CD1c-positive myeloid dendritic cell (primary cell): Measurements from ENCODE around the gene ABCC1.

Source experiments
- DNase-seq: peaks from one replicate; pipeline ENCODE4 v3.0.0-alpha.2; 2016; ENCODE audit errors: extremely low spot score

ABCC1 gene

DNA sequence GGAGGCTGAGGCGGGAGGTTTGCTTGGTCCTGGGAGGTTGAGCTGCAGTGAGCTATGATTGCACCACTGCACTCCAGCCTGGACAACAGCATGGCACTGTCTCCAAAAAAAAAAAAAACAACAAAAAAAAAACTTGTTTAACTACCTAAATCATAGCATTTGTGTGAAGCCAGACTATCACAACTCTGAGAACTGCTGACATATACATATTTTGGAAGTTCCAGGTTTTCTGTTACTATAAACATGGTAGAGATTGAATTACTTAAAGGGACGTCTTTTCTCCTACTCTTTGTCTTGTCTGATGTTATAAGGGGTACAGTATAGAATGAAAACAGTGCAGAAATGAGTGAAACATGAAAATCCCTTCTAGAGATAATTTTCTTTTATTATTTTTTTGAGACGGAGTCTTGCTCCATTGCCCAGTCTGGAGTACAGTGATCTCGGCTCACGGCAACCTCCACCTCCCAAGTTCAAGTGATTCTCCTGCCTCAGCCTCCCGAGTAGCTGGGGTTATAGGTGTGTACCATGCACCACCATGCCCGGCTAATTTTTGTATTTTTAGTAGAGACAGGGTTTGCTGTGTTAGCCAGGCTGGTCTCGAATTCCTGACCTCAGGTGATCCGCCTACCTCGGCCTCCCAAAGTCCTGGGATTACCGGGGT lies 18.4 kb downstream of the ABCC1 start:
- no peak for DNase-seq

DNA sequence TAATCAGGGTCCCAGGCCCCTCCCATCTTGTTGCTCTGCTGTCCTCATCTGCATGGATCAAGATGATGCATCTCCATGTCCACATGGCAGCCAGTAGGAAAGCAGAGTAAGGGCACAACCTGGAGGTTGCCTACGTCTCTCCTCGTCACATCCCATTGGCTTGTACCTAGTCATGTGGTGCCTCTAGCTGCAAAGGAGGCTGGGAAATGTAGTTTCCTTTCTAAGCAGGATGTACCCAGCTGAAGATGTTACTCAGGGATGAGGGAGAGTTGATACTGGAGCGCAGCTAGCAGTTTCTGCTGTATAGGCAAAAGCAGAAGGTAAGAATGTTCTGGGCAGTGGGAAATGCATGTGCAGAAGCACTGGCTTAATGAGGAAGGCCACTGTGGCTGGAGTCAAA lies 20.8 kb downstream of the ABCC1 start:
- DNase-seq, result peak; percentile 30

GRCh38 chr16:15970743-15971439 lies 21.5 kb downstream of the ABCC1 start:
- DNase-seq, result no peak

GRCh38 chr16:15971440-15971815 lies 22.0 kb downstream of the ABCC1 start:
- no peak for DNase-seq

GRCh38 chr16:15972046-15972868 lies 22.8 kb downstream of the ABCC1 start:
- no peak for DNase-seq

DNA sequence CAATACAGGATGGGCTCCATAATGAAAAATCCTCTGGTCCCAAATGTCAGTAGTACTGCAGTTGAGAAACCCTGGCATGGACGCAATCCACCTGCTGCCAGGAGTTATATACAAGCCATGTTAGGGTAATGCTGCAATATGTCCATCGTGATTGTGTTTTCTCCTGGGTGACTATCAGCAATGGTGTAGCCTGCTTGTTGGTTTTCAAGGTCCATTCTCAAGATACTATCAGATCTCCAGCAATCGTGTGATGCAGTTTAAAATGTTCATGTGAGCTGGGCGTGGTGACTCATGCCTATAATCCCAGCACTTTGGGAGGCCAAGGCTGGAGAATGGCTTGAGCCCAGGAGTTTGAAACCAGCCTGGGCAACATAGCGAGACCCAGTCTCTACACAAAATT lies 24.0 kb downstream of the ABCC1 start:
- no peak for DNase-seq

DNA sequence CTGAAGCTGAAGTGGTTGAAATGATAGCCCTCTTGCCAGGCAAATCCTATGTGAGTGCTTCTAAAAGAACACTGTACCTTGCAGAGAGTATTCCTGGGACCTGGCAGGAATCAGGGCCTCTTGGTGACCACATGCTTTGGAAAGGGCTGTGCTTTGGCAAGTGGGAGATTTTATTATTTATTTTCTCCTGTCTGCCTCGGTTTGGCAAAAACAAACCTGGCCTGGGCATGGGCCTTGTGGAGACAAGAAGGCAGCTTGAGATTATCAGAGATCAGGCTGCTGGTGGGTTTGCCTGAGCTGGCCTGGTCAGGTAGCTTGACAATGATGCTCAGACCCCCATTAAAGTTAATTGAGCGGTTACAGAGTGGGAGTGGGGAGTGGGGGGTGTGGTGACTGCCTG lies 24.6 kb downstream of the ABCC1 start:
- no peak for DNase-seq

- DNase-seq, result no peak
Observed at GRCh38 chr16:15975172-15975571, 25.8 kb downstream of the ABCC1 start.

DNA sequence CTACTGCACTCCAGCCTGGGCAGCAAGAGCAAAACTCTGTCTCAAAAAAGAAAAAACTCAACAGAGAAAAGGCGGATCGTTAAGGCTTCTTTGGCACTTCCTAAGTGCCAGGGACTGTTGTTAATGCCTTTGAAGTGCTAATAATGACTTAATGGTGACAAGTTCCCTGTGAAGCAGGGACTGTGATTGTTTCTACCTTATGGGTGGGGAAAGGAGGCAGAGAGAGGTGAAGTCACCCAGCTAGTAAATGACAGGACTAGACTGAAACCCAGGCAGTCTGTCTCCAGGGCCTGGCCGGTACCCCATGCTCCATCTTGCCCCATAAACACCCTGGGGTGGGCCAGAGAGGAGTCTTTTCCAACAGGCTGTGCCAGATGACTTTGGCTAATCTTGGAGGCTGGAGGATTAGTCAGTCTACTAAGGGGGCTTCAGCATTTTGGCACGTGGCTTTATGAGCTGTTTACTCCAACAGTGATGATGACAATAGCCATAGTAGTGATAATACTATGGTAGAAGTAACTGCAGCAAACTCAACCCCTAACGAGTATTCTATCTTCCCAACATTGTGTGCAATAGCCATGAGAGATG lies 26.9 kb downstream of the ABCC1 start:
- DNase-seq, result no peak

- peak; percentile 43 for DNase-seq
Observed at GRCh38 chr16:15976929-15977637, 27.7 kb downstream of the ABCC1 start.

GRCh38 chr16:15979801-15980200 lies 30.4 kb downstream of the ABCC1 start:
- DNase-seq, result no peak

DNA sequence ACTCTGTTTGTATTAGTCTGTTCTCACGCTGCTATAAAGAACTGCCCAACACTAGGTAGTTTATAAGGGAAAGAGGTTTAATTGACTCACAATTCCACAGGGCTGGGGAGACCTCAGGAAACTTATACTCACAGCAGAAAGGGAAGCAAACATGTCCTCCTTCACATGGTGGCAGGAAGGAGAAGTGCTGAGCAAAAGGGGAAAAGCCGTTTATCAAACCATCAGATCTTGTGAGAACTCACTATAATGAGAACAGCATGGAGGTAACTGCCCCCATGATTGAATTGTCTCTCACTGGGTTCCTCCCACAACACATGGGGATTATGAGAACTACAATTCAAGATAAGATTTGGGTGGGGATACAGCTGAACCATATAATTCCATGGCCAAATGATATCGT lies 30.9 kb downstream of the ABCC1 start:
- DNase-seq, result no peak

GRCh38 chr16:15981382-15981781 lies 32.0 kb downstream of the ABCC1 start:
- DNase-seq, result no peak

DNA sequence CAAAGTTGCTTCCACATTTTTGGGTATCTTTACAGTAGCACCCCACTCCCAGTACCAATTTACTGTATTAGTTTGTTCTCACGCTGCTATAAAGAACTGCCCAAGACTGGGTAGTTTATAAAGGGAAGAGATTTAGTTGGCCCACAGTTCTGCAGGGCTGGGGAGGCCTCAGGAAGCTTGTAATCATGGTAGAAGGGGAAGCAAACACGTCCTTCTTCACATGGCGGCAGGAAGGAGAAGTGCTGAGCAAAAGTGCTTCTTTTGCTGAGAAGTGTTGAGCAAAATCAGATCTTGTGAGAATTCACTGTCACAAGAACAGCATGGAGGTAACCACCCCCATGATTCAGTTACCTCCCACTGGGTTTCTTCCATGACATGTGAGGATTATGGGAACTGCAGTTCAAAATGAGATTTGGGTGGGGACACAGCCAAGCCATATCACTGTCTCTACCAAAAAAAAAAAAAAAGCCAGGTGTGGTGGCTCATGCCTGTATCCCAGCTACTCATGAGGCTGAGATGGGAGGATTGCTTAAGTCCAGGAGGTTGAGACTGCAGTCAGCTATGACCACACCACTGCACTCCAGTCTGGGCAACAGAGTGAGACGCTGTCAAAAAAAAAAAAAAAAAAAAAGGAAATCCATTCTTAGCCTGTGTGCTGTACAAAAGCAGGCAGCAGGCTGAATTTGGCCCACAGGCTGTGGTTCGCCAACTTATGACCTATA lies 32.9 kb downstream of the ABCC1 start:
- peak; percentile 31 for DNase-seq

DNA sequence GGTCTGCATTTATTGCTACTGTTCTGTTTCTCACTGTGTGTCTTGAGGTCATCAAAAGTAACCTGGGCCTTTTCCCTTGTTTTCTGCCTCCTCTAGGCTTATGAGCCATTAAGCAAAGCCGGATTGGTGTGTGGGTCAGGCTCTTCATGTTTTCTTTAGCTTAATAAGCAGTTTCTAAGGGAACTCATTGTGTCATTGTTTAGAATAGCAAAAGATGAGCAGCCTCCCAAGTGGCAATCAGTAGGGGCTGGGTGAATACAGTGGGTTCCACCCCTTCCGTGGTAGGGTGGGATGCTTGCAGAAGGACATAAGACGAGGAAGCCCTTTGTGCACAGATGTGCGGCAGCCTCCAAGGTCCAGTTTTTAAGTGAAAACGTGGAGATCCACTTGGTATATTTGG lies 34.5 kb downstream of the ABCC1 start:
- DNase-seq, result no peak

DNA sequence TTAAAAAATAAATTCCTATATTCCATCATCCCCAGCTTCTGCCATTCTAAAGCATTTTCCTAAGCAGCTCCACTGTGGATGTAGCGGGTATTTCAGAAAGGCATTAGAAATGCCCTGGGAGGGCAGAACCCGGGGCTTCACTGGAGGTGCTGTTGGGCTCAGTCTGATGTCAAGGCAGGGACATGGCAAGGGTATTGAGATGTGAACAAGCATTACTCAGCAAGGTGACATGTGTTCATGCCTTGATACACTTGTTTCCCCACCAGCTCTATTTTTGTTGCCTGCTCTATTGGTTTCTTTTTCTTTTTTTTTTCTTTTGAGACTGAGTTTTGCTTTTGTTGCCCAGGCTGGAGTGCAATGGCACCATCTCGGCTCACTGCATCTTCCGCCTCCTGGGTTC lies 35.7 kb downstream of the ABCC1 start:
- DNase-seq, result no peak

DNA sequence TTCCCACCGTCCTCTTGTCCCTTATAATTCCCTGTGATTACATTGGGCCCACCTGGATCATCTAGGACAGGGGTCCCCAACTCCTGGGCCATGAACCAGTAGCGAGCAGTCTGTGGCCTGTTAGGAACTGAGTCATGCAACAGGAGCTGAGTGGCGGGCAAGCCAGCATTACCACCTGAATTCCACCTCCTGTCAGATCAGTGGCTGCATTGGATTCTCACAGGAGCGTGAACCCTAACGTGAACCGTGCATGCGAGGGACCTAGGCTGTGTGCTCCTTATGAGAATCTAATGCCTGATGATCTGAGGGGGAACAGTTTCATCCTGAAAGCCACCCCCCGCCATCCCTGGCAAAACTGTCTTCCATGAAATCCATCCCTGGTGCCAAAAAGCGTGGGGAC lies 36.8 kb downstream of the ABCC1 start:
- DNase-seq, result no peak

- DNase-seq, result peak; percentile 9
Observed at GRCh38 chr16:15988268-15989013, 39.0 kb downstream of the ABCC1 start.

GRCh38 chr16:15990902-15991301 lies 41.5 kb downstream of the ABCC1 start:
- DNase-seq, result no peak

DNA sequence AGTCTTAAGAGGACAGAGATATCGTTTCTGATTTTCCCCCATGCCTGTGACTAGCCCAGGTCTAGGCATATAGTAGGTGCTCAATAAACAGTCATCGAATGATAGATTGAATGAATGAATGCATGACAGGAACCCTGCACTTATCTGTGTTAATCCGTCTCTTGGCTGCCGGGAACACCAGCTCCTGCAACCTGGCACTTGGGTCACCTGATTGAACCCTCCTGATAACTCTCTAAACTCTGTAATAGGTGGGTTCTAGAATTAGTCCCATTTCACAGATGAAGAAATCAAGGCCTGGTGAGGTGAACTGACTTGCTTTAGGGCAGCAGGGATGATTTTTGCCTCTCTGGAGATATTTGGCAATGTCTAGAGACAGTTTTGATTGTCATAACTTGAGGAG lies 43.7 kb downstream of the ABCC1 start:
- no peak for DNase-seq
